K562 (cell line): Measurements from ENCODE around the gene HUNK. TPM values are rescaled to one million over a fixed set of nuclear protein-coding genes. Genes with fewer than 3 reads are reported as not detected.

Source experiments
- ATAC-seq: fragments of 200-7000 bp; cut with Tn5 transposase; 3 replicates; pipeline ENCODE4 v1.9.1; 2020; ENCODE audit warnings: moderate library complexity
- BruUV-seq: library from RNA; stranded (reverse); fragments of 400-500 nt; replicated peaks from 2 replicates; lab custom pipeline; 2021; lab: Mats Ljungman, UMichigan
- CTCF ChIA-PET: fragments of 300-600 bp; formaldehyde crosslinking; extraction: SDS; loops from one replicate; lab custom pipeline; 2021; ENCODE audit warnings: low intra/inter-chr PET ratio; lab: Yijun Ruan, JAX
- POLR2A ChIA-PET: fragments of 300-600, 350-650 bp; sonication (Branson Sonifier 250); formaldehyde crosslinking; extraction: SDS; loops from one replicate; lab custom pipeline; 2021; ENCODE audit warnings: antibody characterized with exemption, inconsistent platforms; lab: Yijun Ruan, JAX
- DNase-seq, 4 experiments: peaks; one replicate each; pipeline versions ENCODE4 v3.0.0 to v3.0.0-alpha.2; 2011 to 2018; ENCODE audit warnings: low spot score in 3 of 4, mixed read lengths in 3 of 4; ENCODE audit errors: extremely low read depth in 1 of 4
- FAIRE-seq: peaks from 2 replicates; lab custom pipeline; 2011; peaks lifted over from hg19 to GRCh38; lab: Jason Lieb, UNC
- H2AFZ ChIP-seq: 2 replicates; pipeline ENCODE4 v1.6.0; 2011; ENCODE audit warnings: low read depth, low read length, control low read depth, inconsistent platforms
- H3K27ac ChIP-seq: fragments of 200-600 bp; 3 replicates; pipeline ENCODE4 v1.8.0; 2011; ENCODE audit warnings: low read depth, mild to moderate bottlenecking, control low read depth, inconsistent platforms, low read length, moderate library complexity, mixed read lengths; ENCODE audit errors: extremely low read depth
- H3K27me3 ChIP-seq, 2 experiments: fragments of 300-600 bp in 1 of 2; 2 replicates in 1 of 2; 3 replicates in 1 of 2; pipeline versions ENCODE4 v1.6.0 to v1.8.0; 2011; ENCODE audit warnings: inconsistent platforms in 2 of 2, low read length in 2 of 2, mild to moderate bottlenecking in 1 of 2, mixed read lengths in 1 of 2, moderate library complexity in 1 of 2; ENCODE audit not compliant: control insufficient read depth in 2 of 2, insufficient read depth in 2 of 2
- H3K36me3 ChIP-seq: fragments of 300-600 bp; 3 replicates; pipeline ENCODE4 v1.8.0; 2011; ENCODE audit warnings: mild to moderate bottlenecking, low read length, inconsistent platforms; ENCODE audit not compliant: control insufficient read depth, insufficient read depth
- H3K4me1 ChIP-seq, 2 experiments: fragments of 200-600 bp in 1 of 2; replicated peaks in 1 of 2; 2 replicates in 1 of 2; 3 replicates in 1 of 2; pipeline versions ENCODE4 v1.5.1 to v1.8.0; 2011; ENCODE audit warnings: inconsistent platforms in 2 of 2, low read length in 2 of 2, mild to moderate bottlenecking in 1 of 2, mixed read lengths in 1 of 2, moderate library complexity in 1 of 2; ENCODE audit not compliant: control insufficient read depth in 2 of 2, insufficient read depth in 2 of 2
- H3K4me2 ChIP-seq: 2 replicates; pipeline ENCODE4 v1.6.1; 2011; ENCODE audit warnings: low read length, control low read depth, inconsistent platforms, mixed read lengths; ENCODE audit not compliant: insufficient read depth
- H3K4me3 ChIP-seq: fragments of 200-600 bp; sonication (generic), shearing (Covaris generic); 2 replicates; pipeline ENCODE4 v1.5.1; 2016; ENCODE audit warnings: control low read depth, inconsistent platforms
- H3K79me2 ChIP-seq: fragments of 200-600 bp; 3 replicates; pipeline ENCODE4 v1.8.0; 2011; ENCODE audit warnings: low read length, inconsistent platforms; ENCODE audit not compliant: control insufficient read depth, insufficient read depth
- H3K9ac ChIP-seq, 2 experiments: 2 replicates each; pipeline versions ENCODE4 v1.6.0 to v1.6.1; 2011; ENCODE audit warnings: low read depth in 2 of 2, low read length in 2 of 2, control low read depth in 1 of 2, inconsistent platforms in 1 of 2, mild to moderate bottlenecking in 1 of 2, mixed read lengths in 1 of 2; ENCODE audit not compliant: insufficient read depth in 1 of 2
- H3K9me1 ChIP-seq: one replicate; pipeline ENCODE4 v1.6.0; 2011; ENCODE audit warnings: inconsistent platforms, mild to moderate bottlenecking, low read length, moderate library complexity; ENCODE audit not compliant: control insufficient read depth, insufficient read depth
- H3K9me3 ChIP-seq: replicated peaks from 2 replicates; pipeline ENCODE4 v1.5.1; 2011; ENCODE audit warnings: low read depth, low read length, inconsistent platforms; ENCODE audit not compliant: control insufficient read depth, insufficient read depth
- H4K20me1 ChIP-seq: replicated peaks from 2 replicates; pipeline ENCODE4 v1.6.1; 2011; ENCODE audit warnings: low read length, inconsistent platforms, mixed read lengths; ENCODE audit not compliant: control insufficient read depth, insufficient read depth
- RAD21 ChIP-seq, 2 experiments: fragments of 250-450 bp in 1 of 2; fragments of 450-650 bp in 1 of 2; sonication (Bioruptor Pico) in 1 of 2; formaldehyde crosslinking in 1 of 2; IDR thresholded peaks in 1 of 2; conservative IDR thresholded peaks in 1 of 2; 2 replicates each; pipeline versions ENCODE4 v1.4.0 to v1.8.0; 2020 to 2022; ENCODE audit warnings: mild to moderate bottlenecking in 2 of 2, moderate library complexity in 1 of 2
- RBM25 ChIP-seq: fragments of 200-400 bp; formaldehyde crosslinking; IDR thresholded peaks from 2 replicates; pipeline ENCODE4 v1.6.1; 2018; ENCODE audit warnings: low read length, low read depth, moderate library complexity; ENCODE audit not compliant: severe bottlenecking
- whole genome bisulfite sequencing: fragments of 100-300 bp; shearing (Covaris generic); methylation state at CpG from one replicate; pipeline ENCODE4 v1.1.6; 2016; ENCODE audit warnings: low coverage, mixed read lengths; ENCODE audit not compliant: insufficient coverage; ENCODE audit errors: missing lambda C conversion rate; 5-methylcytosine and 5-hydroxymethylcytosine counted together
- in situ Hi-C: fragments of 300-500 bp; cut with MboI; formaldehyde crosslinking; loops from 4 replicates; pipeline ENCODE4 v1.15.0; 2018; ENCODE audit warnings: inconsistent platforms, mixed read lengths
- intact Hi-C: fragments of 100-400 bp; cut with micrococcal nuclease; formaldehyde crosslinking; loops from 2 replicates; pipeline ENCODE4 v1.14.2; 2022
- polyA plus RNA-seq, 8 experiments: library from polyadenylated mRNA; depleted of rRNA in 4 of 8; stranded (reverse) in 5 of 8; unstranded in 3 of 8; fragments of >200 nt; fragmentation: Nextera tagmentation in 2 of 8; fragmentation: Illumina TruSeq in 1 of 8; extraction: Ambion mirVana in 2 of 8; extraction: Trizol in 1 of 8; gene quantifications; 2 replicates each; pipeline versions ENCODE4 v1.2.1 to v1.2.3, GENCODE V29; 2011 to 2014; ENCODE audit warnings: inconsistent platforms in 1 of 8, missing spikeins in 1 of 8
- total RNA-seq, 7 experiments: library from RNA; depleted of rRNA in 6 of 7; stranded (reverse); fragments of >200 nt in 6 of 7; fragmentation: Illumina TruSeq in 2 of 7; extraction: Trizol in 2 of 7; gene quantifications; 2 replicates each; pipeline versions ENCODE4 v1.2.1 to v1.2.3, GENCODE V29; 2011 to 2021; ENCODE audit warnings: low replicate concordance in 1 of 7
- TF ChIP-seq, protein P1 (sequence below), 3 experiments: IDR thresholded peaks in 2 of 3; conservative IDR thresholded peaks in 1 of 3; 2 replicates each; pipeline ENCODE4 v1.5.1; 2011 to 2012; ENCODE audit warnings: low read length in 3 of 3, mild to moderate bottlenecking in 3 of 3, control low read depth in 2 of 3, improper control_type of control experiment in 1 of 3, inconsistent platforms in 1 of 3, low read depth in 1 of 3, mixed read lengths in 1 of 3, moderate library complexity in 1 of 3; ENCODE audit not compliant: insufficient read depth in 2 of 3
- TF ChIP-seq, protein P2 (sequence below), 2 experiments: fragments of 450-650 bp; formaldehyde crosslinking in 1 of 2; IDR thresholded peaks; 2 replicates each; pipeline versions ENCODE4 v1.4.0 to v1.6.1; 2014 to 2020; ENCODE audit warnings: mild to moderate bottlenecking in 2 of 2, borderline replicate concordance in 1 of 2, low read depth in 1 of 2

HUNK gene
- total and polyA plus RNA-seq, 9 of the 15 experiments (the other 6 are each of a cell fraction or from before 2014, with no cell fraction given) = not detected

DNA sequence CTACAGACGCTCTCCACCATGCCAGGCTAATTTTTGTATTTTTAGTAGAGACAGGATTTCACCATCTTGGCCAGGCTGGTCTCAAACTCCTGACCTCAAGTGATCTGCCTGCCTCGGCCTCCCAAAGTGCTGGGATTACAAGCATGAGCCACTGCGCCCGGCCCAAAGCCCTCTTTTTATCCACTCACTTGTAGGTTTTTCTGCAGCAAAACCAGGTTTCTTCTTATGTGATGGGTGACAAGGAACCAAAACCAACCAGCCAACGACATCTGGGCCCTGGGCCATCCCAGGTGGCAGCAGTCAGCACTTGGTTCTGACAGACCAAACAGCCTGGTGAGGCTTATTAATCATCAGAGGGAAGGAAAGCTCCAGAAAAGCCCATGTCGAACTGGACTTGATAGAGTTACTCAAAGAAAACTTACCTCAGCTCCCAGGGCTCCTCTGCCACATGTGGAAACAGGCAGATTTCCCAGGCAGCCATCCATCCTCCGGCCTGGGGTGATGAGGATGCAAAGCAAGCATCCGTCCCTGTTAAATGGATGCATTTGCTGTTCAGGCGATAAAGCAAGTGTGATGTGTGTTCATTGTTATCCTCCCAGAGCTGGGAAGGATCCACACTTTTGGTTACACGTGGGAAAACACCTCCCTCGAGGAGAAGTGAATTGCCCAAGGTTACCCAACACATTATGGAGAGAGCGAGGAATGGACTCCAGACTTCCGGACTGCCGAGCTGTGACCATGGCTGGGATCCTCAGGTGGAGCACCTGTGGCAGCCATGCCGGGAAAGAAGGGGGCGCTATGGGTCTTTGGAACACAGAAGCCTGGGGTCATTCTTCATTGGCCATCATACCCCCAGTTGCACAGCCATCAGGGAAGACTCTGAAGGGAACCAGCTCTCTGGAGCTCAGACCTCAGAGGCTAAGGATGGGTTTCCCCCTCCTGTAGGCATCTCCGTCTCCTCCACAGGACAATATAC is 118.8 kb downstream of the HUNK start:
- peak in 1 of 4 experiments; percentile 26 for DNase-seq
- Histone ChIP-seq H3K79me2 (no peaks in the 10 kb centered on the region), H3K27ac (no peak overlapping the region), H3K9ac (no peak overlapping the region), H3K27me3 (peaks cover 23 to 47% of the 10 kb centered on the region in 2 experiments), H3K4me2 (no peak overlapping the region), H3K36me3 (no peaks in the 10 kb centered on the region), H3K4me3 (no peak overlapping the region), H3K9me3 (no peaks in the 10 kb centered on the region), H4K20me1 (0 out of 2 replicates have a peak, but pooled peaks cover 3% of the 10 kb centered on the region), H3K4me1 (no peaks in the 10 kb centered on the region), H2AFZ (no peak overlapping the region), H3K9me1 (no peaks in the 10 kb centered on the region)
- intact Hi-C loops = loop anchor here (1.0 to 5.0 kb wide), 2 partner anchors 166 to 267 kb away; no protein-coding TSS in a partner anchor
- no peak for FAIRE-seq
- ChIA-PET CTCF (interaction anchor here (0.8 kb wide), 1 partner anchor 267 kb away, joined by 3 read pairs; no protein-coding TSS in a partner anchor), POLR2A (interaction anchor here (0.6 kb wide), 1 partner anchor 9 kb away, joined by 3 read pairs; no protein-coding TSS in a partner anchor)
- under 1% methylated on average over 16 of the region's 17 CpGs for WGBS
- TF ChIP-seq RBM25 (no peak), RAD21 (CRISPR knock-in tag; conservative IDR thresholded peaks at IDR 0.05 in 1 of 2, IDR thresholded peaks at IDR 0.05 in 1 of 2) (peak; percentile 22 to 58; a peak in 3 of 4 replicates)
- TF ChIP-seq, protein P1, sequence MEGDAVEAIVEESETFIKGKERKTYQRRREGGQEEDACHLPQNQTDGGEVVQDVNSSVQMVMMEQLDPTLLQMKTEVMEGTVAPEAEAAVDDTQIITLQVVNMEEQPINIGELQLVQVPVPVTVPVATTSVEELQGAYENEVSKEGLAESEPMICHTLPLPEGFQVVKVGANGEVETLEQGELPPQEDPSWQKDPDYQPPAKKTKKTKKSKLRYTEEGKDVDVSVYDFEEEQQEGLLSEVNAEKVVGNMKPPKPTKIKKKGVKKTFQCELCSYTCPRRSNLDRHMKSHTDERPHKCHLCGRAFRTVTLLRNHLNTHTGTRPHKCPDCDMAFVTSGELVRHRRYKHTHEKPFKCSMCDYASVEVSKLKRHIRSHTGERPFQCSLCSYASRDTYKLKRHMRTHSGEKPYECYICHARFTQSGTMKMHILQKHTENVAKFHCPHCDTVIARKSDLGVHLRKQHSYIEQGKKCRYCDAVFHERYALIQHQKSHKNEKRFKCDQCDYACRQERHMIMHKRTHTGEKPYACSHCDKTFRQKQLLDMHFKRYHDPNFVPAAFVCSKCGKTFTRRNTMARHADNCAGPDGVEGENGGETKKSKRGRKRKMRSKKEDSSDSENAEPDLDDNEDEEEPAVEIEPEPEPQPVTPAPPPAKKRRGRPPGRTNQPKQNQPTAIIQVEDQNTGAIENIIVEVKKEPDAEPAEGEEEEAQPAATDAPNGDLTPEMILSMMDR (IDR thresholded peaks at IDR 0.05 in 2 of 3, conservative IDR thresholded peaks at IDR 0.05 in 1 of 3; ENCODE audit: insufficient read depth in 2 of 3, low read depth in 1 of 3, low read length in 3 of 3) = peak; percentile 45 to 58 (median 53); a peak in 5 of 6 replicates
- TF ChIP-seq, protein P2, sequence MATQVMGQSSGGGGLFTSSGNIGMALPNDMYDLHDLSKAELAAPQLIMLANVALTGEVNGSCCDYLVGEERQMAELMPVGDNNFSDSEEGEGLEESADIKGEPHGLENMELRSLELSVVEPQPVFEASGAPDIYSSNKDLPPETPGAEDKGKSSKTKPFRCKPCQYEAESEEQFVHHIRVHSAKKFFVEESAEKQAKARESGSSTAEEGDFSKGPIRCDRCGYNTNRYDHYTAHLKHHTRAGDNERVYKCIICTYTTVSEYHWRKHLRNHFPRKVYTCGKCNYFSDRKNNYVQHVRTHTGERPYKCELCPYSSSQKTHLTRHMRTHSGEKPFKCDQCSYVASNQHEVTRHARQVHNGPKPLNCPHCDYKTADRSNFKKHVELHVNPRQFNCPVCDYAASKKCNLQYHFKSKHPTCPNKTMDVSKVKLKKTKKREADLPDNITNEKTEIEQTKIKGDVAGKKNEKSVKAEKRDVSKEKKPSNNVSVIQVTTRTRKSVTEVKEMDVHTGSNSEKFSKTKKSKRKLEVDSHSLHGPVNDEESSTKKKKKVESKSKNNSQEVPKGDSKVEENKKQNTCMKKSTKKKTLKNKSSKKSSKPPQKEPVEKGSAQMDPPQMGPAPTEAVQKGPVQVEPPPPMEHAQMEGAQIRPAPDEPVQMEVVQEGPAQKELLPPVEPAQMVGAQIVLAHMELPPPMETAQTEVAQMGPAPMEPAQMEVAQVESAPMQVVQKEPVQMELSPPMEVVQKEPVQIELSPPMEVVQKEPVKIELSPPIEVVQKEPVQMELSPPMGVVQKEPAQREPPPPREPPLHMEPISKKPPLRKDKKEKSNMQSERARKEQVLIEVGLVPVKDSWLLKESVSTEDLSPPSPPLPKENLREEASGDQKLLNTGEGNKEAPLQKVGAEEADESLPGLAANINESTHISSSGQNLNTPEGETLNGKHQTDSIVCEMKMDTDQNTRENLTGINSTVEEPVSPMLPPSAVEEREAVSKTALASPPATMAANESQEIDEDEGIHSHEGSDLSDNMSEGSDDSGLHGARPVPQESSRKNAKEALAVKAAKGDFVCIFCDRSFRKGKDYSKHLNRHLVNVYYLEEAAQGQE (IDR thresholded peaks at IDR 0.05; ENCODE audit: borderline replicate concordance) = peak; percentile 27; the same call in 1 of the 2 replicates
- TF ChIP-seq, protein P2 (CRISPR knock-in tag; IDR thresholded peaks at IDR 0.05; ENCODE audit: low read depth) = no peak
- peak; percentile 77 for ATAC-seq
- in situ Hi-C loops = no loop called here
- no TSS peak for BruUV-seq
